ENCODE data around the gene USP12.

The USP12 gene

DNA sequence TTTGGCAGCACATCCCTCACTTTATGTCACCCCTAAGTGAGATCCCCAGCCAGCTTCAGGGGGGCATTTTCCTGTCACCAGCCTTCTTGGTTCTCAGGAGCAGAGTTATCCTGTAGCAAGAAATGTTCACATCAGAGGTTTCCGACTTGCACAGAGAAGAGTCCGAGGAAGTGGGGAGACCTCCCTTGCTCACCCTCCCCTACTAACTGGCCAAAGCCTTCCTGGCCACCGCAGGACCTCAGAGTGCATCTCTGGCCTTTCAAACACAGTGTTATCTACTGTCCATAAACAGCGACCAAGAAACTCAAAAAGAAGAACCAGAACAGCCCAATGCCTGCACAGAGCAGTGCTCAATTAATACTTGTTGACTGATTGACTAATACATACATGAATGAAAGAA, 134.4 kb downstream of the USP12 start:
- DNase-seq (ENCODE audit: insufficient read length) (no peak), FAIRE-seq (peak; percentile 33)
- TF ChIP-seq POLR2A (IDR thresholded peaks at IDR 0.05; ENCODE audit: low read depth, low read length) (no peak), POLR2AphosphoS5 (IDR thresholded peaks at IDR 0.05; ENCODE audit: low read depth, low read length) (no peak), TAF1 (IDR thresholded peaks at IDR 0.05; ENCODE audit: borderline replicate concordance, low read depth, low read length) (no peak)

- FAIRE-seq (no peak), DNase-seq (ENCODE audit: insufficient read length) (no peak)
- no peak for TF ChIP-seq TAF1 (IDR thresholded peaks at IDR 0.05; ENCODE audit: borderline replicate concordance, low read depth, low read length)
- no peak for TF ChIP-seq POLR2AphosphoS5 (IDR thresholded peaks at IDR 0.05; ENCODE audit: low read depth, low read length)
- no peak for TF ChIP-seq POLR2A (IDR thresholded peaks at IDR 0.05; ENCODE audit: low read depth, low read length)
Measured at GRCh38 chr13:27036236-27036981, 135.2 kb downstream of the USP12 start.

DNA sequence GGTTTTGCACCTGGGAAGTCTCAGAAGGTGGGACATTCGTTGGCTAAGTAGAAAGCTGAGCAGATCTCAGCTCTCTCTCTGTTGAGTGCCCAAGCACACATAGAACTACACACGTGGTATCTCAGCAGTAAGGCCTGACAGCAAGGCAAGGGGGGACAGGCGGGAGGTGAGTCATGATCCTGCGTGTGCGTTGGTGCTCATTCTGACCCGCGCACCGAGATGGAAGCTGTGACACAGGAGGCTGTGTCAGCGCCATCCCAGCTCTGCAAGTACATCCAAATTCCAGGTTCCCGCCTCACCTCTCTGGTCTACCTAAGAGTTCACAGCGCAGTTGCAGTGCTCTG, 135.7 kb downstream of the USP12 start:
- TF ChIP-seq POLR2AphosphoS5 (IDR thresholded peaks at IDR 0.05; ENCODE audit: low read depth, low read length), result no peak
- no peak for TF ChIP-seq POLR2A (IDR thresholded peaks at IDR 0.05; ENCODE audit: low read depth, low read length)
- TF ChIP-seq TAF1 (IDR thresholded peaks at IDR 0.05; ENCODE audit: borderline replicate concordance, low read depth, low read length), result no peak
- DNase-seq (ENCODE audit: insufficient read length) (no peak), FAIRE-seq (no peak)

- FAIRE-seq (no peak), DNase-seq (ENCODE audit: insufficient read length) (no peak)
- TF ChIP-seq POLR2A (IDR thresholded peaks at IDR 0.05; ENCODE audit: low read depth, low read length), result no peak
- no peak for TF ChIP-seq TAF1 (IDR thresholded peaks at IDR 0.05; ENCODE audit: borderline replicate concordance, low read depth, low read length)
- no peak for TF ChIP-seq POLR2AphosphoS5 (IDR thresholded peaks at IDR 0.05; ENCODE audit: low read depth, low read length)
Measured at GRCh38 chr13:27034678-27035111, 136.9 kb downstream of the USP12 start.

GRCh38 chr13:27028683-27029480, 142.7 kb downstream of the USP12 start:
- no peak for TF ChIP-seq POLR2AphosphoS5 (IDR thresholded peaks at IDR 0.05; ENCODE audit: low read depth, low read length)
- TF ChIP-seq TAF1 (IDR thresholded peaks at IDR 0.05; ENCODE audit: borderline replicate concordance, low read depth, low read length), result no peak
- no peak for TF ChIP-seq POLR2A (IDR thresholded peaks at IDR 0.05; ENCODE audit: low read depth, low read length)
- DNase-seq (ENCODE audit: insufficient read length) (no peak), FAIRE-seq (no peak)

DNA sequence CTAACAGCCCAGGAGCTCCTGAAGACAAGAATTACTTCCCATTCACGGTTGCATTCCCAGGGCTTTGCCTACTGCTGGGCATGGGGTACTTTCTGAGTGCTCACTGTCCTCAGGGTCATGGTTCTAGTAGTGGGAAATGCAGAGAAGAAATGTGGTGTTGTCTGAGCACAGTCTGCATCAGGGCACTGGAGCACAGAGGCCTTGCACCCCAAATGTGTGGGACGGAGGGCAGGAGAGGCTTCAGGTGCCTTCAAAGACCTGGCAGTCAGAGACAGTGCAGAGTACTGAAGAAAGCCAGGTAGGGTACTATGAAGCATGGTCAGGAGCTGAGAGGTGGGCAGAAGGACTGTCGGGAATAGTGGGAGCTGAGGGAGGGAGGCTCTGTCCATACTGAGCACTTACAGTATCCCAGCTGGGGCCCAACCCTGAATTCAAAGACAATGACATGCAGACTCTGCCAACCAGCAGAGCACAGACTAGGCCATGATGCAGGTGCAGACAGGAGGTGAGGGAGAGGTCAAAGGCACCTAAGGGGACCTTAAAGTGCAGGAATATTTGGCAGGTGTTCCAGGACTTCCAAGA, 144.4 kb downstream of the USP12 start:
- DNase-seq (ENCODE audit: insufficient read length), result no peak
- no peak for FAIRE-seq
- TF ChIP-seq POLR2A (IDR thresholded peaks at IDR 0.05; ENCODE audit: low read depth, low read length) (no peak), POLR2AphosphoS5 (IDR thresholded peaks at IDR 0.05; ENCODE audit: low read depth, low read length) (no peak), TAF1 (IDR thresholded peaks at IDR 0.05; ENCODE audit: borderline replicate concordance, low read depth, low read length) (no peak)

GRCh38 chr13:27026396-27026795, 145.2 kb downstream of the USP12 start:
- no peak for DNase-seq (ENCODE audit: insufficient read length)
- no peak for TF ChIP-seq POLR2A (IDR thresholded peaks at IDR 0.05; ENCODE audit: low read depth, low read length)
- no peak for TF ChIP-seq TAF1 (IDR thresholded peaks at IDR 0.05; ENCODE audit: borderline replicate concordance, low read depth, low read length)
- TF ChIP-seq POLR2AphosphoS5 (IDR thresholded peaks at IDR 0.05; ENCODE audit: low read depth, low read length), result no peak
- no peak for FAIRE-seq

- FAIRE-seq, result no peak
- TF ChIP-seq TAF1 (IDR thresholded peaks at IDR 0.05; ENCODE audit: borderline replicate concordance, low read depth, low read length) (no peak), POLR2AphosphoS5 (IDR thresholded peaks at IDR 0.05; ENCODE audit: low read depth, low read length) (no peak), POLR2A (IDR thresholded peaks at IDR 0.05; ENCODE audit: low read depth, low read length) (no peak)
- no peak for DNase-seq (ENCODE audit: insufficient read length)
Measured at GRCh38 chr13:27024776-27025492, 146.7 kb downstream of the USP12 start.

DNA sequence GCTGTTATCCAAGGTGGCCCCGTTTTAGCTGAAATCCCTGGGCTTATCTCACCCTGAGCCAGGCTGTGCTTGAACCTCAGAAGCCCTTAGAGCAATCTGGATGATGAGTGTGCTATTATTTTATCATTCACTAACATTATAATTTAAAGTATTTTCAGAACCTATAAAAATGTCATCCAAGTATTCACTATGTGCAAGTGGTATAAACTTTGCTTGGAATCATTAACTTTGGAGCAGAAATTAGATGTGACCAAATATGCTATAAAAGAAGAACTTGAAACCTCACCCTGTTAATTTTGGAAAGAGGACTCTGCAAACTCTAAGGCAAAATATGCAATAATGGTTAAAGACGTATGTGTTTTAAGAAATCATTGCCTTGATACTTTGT, 147.5 kb downstream of the USP12 start:
- FAIRE-seq, result no peak
- no peak for DNase-seq (ENCODE audit: insufficient read length)
- no peak for TF ChIP-seq POLR2A (IDR thresholded peaks at IDR 0.05; ENCODE audit: low read depth, low read length)
- no peak for TF ChIP-seq POLR2AphosphoS5 (IDR thresholded peaks at IDR 0.05; ENCODE audit: low read depth, low read length)
- no peak for TF ChIP-seq TAF1 (IDR thresholded peaks at IDR 0.05; ENCODE audit: borderline replicate concordance, low read depth, low read length)

DNA sequence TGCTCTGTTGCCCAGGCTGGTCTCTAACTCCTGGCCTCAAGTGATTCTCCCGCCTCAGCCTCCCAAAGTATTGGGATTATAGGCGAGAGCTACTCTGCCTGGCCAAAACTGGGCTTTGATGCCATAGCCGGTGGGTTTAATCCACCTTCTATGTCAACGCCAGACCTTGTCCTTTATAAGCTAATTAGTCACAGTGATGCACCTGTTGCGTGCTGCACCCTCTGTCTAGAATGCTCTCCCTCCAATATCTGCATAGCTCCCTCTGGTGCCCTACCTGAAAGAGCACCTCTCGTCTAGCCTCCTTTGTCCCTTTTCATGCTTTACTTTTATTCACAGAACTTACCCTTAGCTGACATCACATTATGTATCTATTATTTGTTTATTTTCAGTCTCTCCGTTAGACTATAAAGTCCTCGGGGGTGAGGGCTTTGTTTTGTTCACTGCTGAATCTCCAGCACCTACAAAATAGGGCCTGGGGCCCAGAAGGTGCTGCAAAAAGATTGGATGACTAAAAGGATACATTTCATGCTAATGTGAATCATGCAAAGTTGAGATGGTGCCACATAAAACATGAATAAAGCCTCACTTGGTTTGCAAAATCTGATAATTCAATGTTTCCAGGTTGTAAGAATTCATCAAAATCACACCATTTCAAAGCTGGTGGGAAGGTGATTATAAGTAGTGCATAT, 148.1 kb downstream of the USP12 start:
- TF ChIP-seq TAF1 (IDR thresholded peaks at IDR 0.05; ENCODE audit: borderline replicate concordance, low read depth, low read length) (no peak), POLR2A (IDR thresholded peaks at IDR 0.05; ENCODE audit: low read depth, low read length) (no peak), POLR2AphosphoS5 (IDR thresholded peaks at IDR 0.05; ENCODE audit: low read depth, low read length) (no peak)
- no peak for DNase-seq (ENCODE audit: insufficient read length)
- FAIRE-seq, result no peak
